Skeletal muscle tissue (tissue), 4 donors: ENCODE measurements around the gene CFAP58. TPM values are rescaled to one million over a fixed set of nuclear protein-coding genes. Genes with fewer than 3 reads are reported as not detected.

Experiments used
- H3K27ac ChIP-seq: one replicate; pipeline ENCODE4 v1.7.0; 2013; ENCODE audit warnings: mild to moderate bottlenecking, low read depth, low read length, inconsistent platforms
- H3K27me3 ChIP-seq, 3 donors: one replicate each; pipeline ENCODE4 v1.7.0; 2013; ENCODE audit warnings: low read length in 3 of 3; ENCODE audit not compliant: control insufficient read depth in 3 of 3, insufficient read depth in 3 of 3
- H3K36me3 ChIP-seq, 3 donors: one replicate each; pipeline ENCODE4 v1.7.0; 2013; ENCODE audit warnings: low read length in 3 of 3; ENCODE audit not compliant: control insufficient read depth in 3 of 3, insufficient read depth in 3 of 3
- H3K4me1 ChIP-seq, 3 donors: one replicate each; pipeline ENCODE4 v1.7.0; 2013; ENCODE audit warnings: low read length in 3 of 3, mild to moderate bottlenecking in 3 of 3; ENCODE audit not compliant: control insufficient read depth in 3 of 3, insufficient read depth in 3 of 3
- H3K4me3 ChIP-seq, 3 donors: one replicate each; pipeline ENCODE4 v1.7.0; 2013; ENCODE audit warnings: low read length in 3 of 3
- H3K9ac ChIP-seq, 3 donors: one replicate each; pipeline ENCODE4 v1.7.0; 2013; ENCODE audit warnings: low read length in 3 of 3, mild to moderate bottlenecking in 3 of 3, moderate library complexity in 2 of 3, low read depth in 1 of 3
- H3K9me3 ChIP-seq, 3 donors: one replicate each; pipeline ENCODE4 v1.7.0; 2013; ENCODE audit warnings: low read length in 3 of 3; ENCODE audit not compliant: control insufficient read depth in 3 of 3
- total RNA-seq: library from RNA; depleted of rRNA; stranded (reverse); fragments of >200 nt; gene quantifications from one replicate; pipeline ENCODE4 v1.2.3, GENCODE V29; 2014
- donor health status: Osteomylitis.

The CFAP58 gene
- total RNA-seq, 1 donor from 2014 or later: under 0.01 TPM

- H3K9me3 ChIP-seq: no peaks in the 10 kb centered on the region
- H3K4me1 ChIP-seq: peaks cover 8 to 12% (median 12%) of the 10 kb centered on the region in 3 donors
- H3K36me3 ChIP-seq: no peaks in the 10 kb centered on the region
- H3K9ac ChIP-seq: no peak overlapping the region
- no peaks in the 10 kb centered on the region for H3K27me3 ChIP-seq
- no peak overlapping the region for H3K27ac ChIP-seq
- no peak overlapping the region for H3K4me3 ChIP-seq
These were observed 9.4 kb upstream of the CFAP58 start for GRCh38 chr10:104344219-104344618.

- Histone ChIP-seq H3K4me3 (no peak overlapping the region), H3K36me3 (no peaks in the 10 kb centered on the region), H3K9me3 (no peaks in the 10 kb centered on the region), H3K9ac (no peak overlapping the region), H3K27me3 (no peaks in the 10 kb centered on the region), H3K27ac (no peak overlapping the region), H3K4me1 (peaks cover 7 to 11% (median 9%) of the 10 kb centered on the region in 3 donors)
These were observed 8.1 kb upstream of the CFAP58 start for GRCh38 chr10:104345515-104345914.

GRCh38 chr10:104345941-104346340 lies 7.7 kb upstream of the CFAP58 start:
- peaks cover 5 to 9% (median 9%) of the 10 kb centered on the region in 3 donors for H3K4me1 ChIP-seq
- H3K27ac ChIP-seq: no peak overlapping the region
- H3K36me3 ChIP-seq: no peaks in the 10 kb centered on the region
- H3K9me3 ChIP-seq: no peaks in the 10 kb centered on the region
- H3K9ac ChIP-seq: no peak overlapping the region
- no peak overlapping the region for H3K4me3 ChIP-seq
- no peaks in the 10 kb centered on the region for H3K27me3 ChIP-seq

- Histone ChIP-seq H3K27me3 (no peaks in the 10 kb centered on the region), H3K4me3 (no peak overlapping the region), H3K27ac (no peak overlapping the region), H3K36me3 (no peaks in the 10 kb centered on the region), H3K4me1 (peaks cover 5 to 14% (median 9%) of the 10 kb centered on the region in 3 donors), H3K9me3 (no peaks in the 10 kb centered on the region), H3K9ac (no peak overlapping the region)
These were observed 6.2 kb upstream of the CFAP58 start for GRCh38 chr10:104347295-104348045.

- Histone ChIP-seq H3K9me3 (no peaks in the 10 kb centered on the region), H3K36me3 (no peaks in the 10 kb centered on the region), H3K27me3 (no peaks in the 10 kb centered on the region), H3K4me3 (no peak overlapping the region), H3K9ac (no peak overlapping the region), H3K27ac (no peak overlapping the region), H3K4me1 (peaks cover 9 to 21% (median 13%) of the 10 kb centered on the region in 3 donors)
These were observed 5.0 kb upstream of the CFAP58 start for GRCh38 chr10:104348601-104349000.

- peaks cover 14 to 26% (median 19%) of the 10 kb centered on the region in 3 donors for H3K4me1 ChIP-seq
- no peaks in the 10 kb centered on the region for H3K9me3 ChIP-seq
- H3K36me3 ChIP-seq: no peaks in the 10 kb centered on the region
- peak overlapping the region; percentile 43 for H3K27ac ChIP-seq
- H3K4me3 ChIP-seq: peak overlapping the region; percentile 8 to 48 (median 38)
- H3K27me3 ChIP-seq: no peaks in the 10 kb centered on the region
- H3K9ac ChIP-seq: peak overlapping the region in 1 of 3 donors; percentile 28
These were observed 4.0 kb upstream of the CFAP58 start for GRCh38 chr10:104349623-104350126.

- H3K27me3 ChIP-seq: no peaks in the 10 kb centered on the region
- peak overlapping the region in 1 of 3 donors; percentile 28 for H3K9ac ChIP-seq
- H3K36me3 ChIP-seq: no peaks in the 10 kb centered on the region
- peaks cover 14 to 26% (median 19%) of the 10 kb centered on the region in 3 donors for H3K4me1 ChIP-seq
- peak overlapping the region; percentile 43 for H3K27ac ChIP-seq
- H3K9me3 ChIP-seq: no peaks in the 10 kb centered on the region
- H3K4me3 ChIP-seq: peak overlapping the region; percentile 8 to 48 (median 38)
These were observed 3.5 kb upstream of the CFAP58 start for GRCh38 chr10:104350127-104350635.

- no peaks in the 10 kb centered on the region for H3K9me3 ChIP-seq
- H3K27me3 ChIP-seq: no peaks in the 10 kb centered on the region
- H3K36me3 ChIP-seq: no peaks in the 10 kb centered on the region
- H3K27ac ChIP-seq: no peak overlapping the region
- peaks cover 14 to 26% (median 19%) of the 10 kb centered on the region in 3 donors for H3K4me1 ChIP-seq
- no peak overlapping the region for H3K4me3 ChIP-seq
- no peak overlapping the region for H3K9ac ChIP-seq
These were observed 2.5 kb upstream of the CFAP58 start for GRCh38 chr10:104351061-104351702.

- H3K4me3 ChIP-seq: no peak overlapping the region
- no peaks in the 10 kb centered on the region for H3K36me3 ChIP-seq
- no peak overlapping the region for H3K27ac ChIP-seq
- peaks cover 14 to 26% (median 19%) of the 10 kb centered on the region in 3 donors for H3K4me1 ChIP-seq
- H3K27me3 ChIP-seq: no peaks in the 10 kb centered on the region
- no peak overlapping the region for H3K9ac ChIP-seq
- H3K9me3 ChIP-seq: no peaks in the 10 kb centered on the region
These were observed 1.7 kb upstream of the CFAP58 start for GRCh38 chr10:104351919-104352318.

- Histone ChIP-seq H3K9me3 (no peaks in the 10 kb centered on the region), H3K27ac (no peak overlapping the region), H3K4me1 (no peaks in the 10 kb centered on the region), H3K36me3 (no peaks in the 10 kb centered on the region), H3K27me3 (no peaks in the 10 kb centered on the region), H3K4me3 (no peak overlapping the region), H3K9ac (no peak overlapping the region)
These were observed 6.2 kb downstream of the CFAP58 start for GRCh38 chr10:104359811-104360210.
